ENCODE data around the gene CCNF.
"Not testable (repeated sequence)": the region's sequence is repeated elsewhere in the genome, so short reads cannot be mapped to it uniquely, and the experiment has no call there.

CCNF gene

GRCh38 chr16:2429034-2429770, at the start of gene CCNF:
Gene CCNF (plus strand): TSS chr16:2429447. CDS start chr16:2429482, 35 bp downstream.
- DNase-seq, result peak; percentile 92

GRCh38 chr16:2383501-2383900, 45.7 kb upstream of the CCNF start:
- DNase-seq, result no peak

- DNase-seq, result no peak
Observed at GRCh38 chr16:2384426-2384825, 44.8 kb upstream of the CCNF start.

GRCh38 chr16:2385190-2385836, 43.9 kb upstream of the CCNF start:
- no peak for DNase-seq

- not testable (repeated sequence) for DNase-seq
Observed at GRCh38 chr16:2385982-2386381, 43.3 kb upstream of the CCNF start.

GRCh38 chr16:2386990-2387389, 42.3 kb upstream of the CCNF start:
- no peak for DNase-seq

- no peak for DNase-seq
Observed at GRCh38 chr16:2388139-2388874, 40.9 kb upstream of the CCNF start.

GRCh38 chr16:2388875-2389433, 40.3 kb upstream of the CCNF start:
- DNase-seq, result no peak

- DNase-seq, result no peak
Observed at GRCh38 chr16:2392025-2392424, 37.2 kb upstream of the CCNF start.

GRCh38 chr16:2398520-2398919, 30.7 kb upstream of the CCNF start:
- DNase-seq, result no peak

- DNase-seq, result no peak
Observed at GRCh38 chr16:2404099-2404498, 25.1 kb upstream of the CCNF start.

- no peak for DNase-seq
Observed at GRCh38 chr16:2415085-2415484, 14.2 kb upstream of the CCNF start.

GRCh38 chr16:2420035-2420434, 9.2 kb upstream of the CCNF start:
- no peak for DNase-seq

- DNase-seq, result no peak
Observed at GRCh38 chr16:2422123-2422867, 7.0 kb upstream of the CCNF start.

GRCh38 chr16:2424061-2425007, 4.9 kb upstream of the CCNF start:
- DNase-seq, result no peak

GRCh38 chr16:2425008-2425518, 4.2 kb upstream of the CCNF start:
- DNase-seq, result no peak

- no peak for DNase-seq
Observed at GRCh38 chr16:2425825-2426430, 3.3 kb upstream of the CCNF start.

GRCh38 chr16:2426941-2427361, 2.3 kb upstream of the CCNF start:
- no peak for DNase-seq

GRCh38 chr16:2427526-2427925, 1.7 kb upstream of the CCNF start:
- no peak for DNase-seq

GRCh38 chr16:2428051-2428783, 1.0 kb upstream of the CCNF start:
- DNase-seq, result no peak

- DNase-seq, result no peak
Observed at GRCh38 chr16:2428784-2429033, 538 bp upstream of the CCNF start.
